Keratinocyte (primary cell): ENCODE measurements around the gene LMTK2. TPM values are rescaled to one million over a fixed set of nuclear protein-coding genes. Genes with fewer than 3 reads are reported as not detected.

Experiments
- DNase-seq: peaks from one replicate; pipeline ENCODE4 v3.0.0-alpha.2; 2011; ENCODE audit warnings: low read depth, missing footprints, low spot score
- FAIRE-seq: peaks from 2 replicates; lab custom pipeline; 2011; peaks lifted over from hg19 to GRCh38; lab: Jason Lieb, UNC
- H2AFZ ChIP-seq: 2 replicates; pipeline ENCODE4 v1.6.0; 2012; ENCODE audit warnings: low read length, control low read depth, inconsistent platforms; ENCODE audit not compliant: control insufficient read depth
- H3K27ac ChIP-seq: 2 replicates; pipeline ENCODE4 v1.5.1; 2011; ENCODE audit warnings: low read length; ENCODE audit not compliant: control insufficient read depth, insufficient read depth
- H3K27me3 ChIP-seq: 3 replicates; pipeline ENCODE4 v1.6.0; 2011; ENCODE audit warnings: low read length; ENCODE audit not compliant: control insufficient read depth, insufficient read depth; ENCODE audit errors: extremely low read depth
- H3K36me3 ChIP-seq, 2 experiments: 2 replicates in 1 of 2; 3 replicates in 1 of 2; pipeline ENCODE4 v1.5.1; 2011; ENCODE audit warnings: low read length in 2 of 2, mild to moderate bottlenecking in 1 of 2; ENCODE audit not compliant: control insufficient read depth in 2 of 2, insufficient read depth in 2 of 2; ENCODE audit errors: extremely low read depth in 1 of 2
- H3K4me1 ChIP-seq: 3 replicates; pipeline ENCODE4 v1.5.1; 2011; ENCODE audit warnings: low read length; ENCODE audit not compliant: control insufficient read depth, insufficient read depth; ENCODE audit errors: extremely low read depth
- H3K4me2 ChIP-seq: 3 replicates; pipeline ENCODE4 v1.6.0; 2011; ENCODE audit warnings: low read depth, low read length; ENCODE audit not compliant: control insufficient read depth, insufficient read depth; ENCODE audit errors: extremely low read depth
- H3K4me3 ChIP-seq, 3 experiments: fragments of 200-600 bp in 1 of 3; sonication (generic) in 1 of 3; 2 replicates in 2 of 3; 3 replicates in 1 of 3; pipeline ENCODE4 v1.5.1; 2011 to 2016; ENCODE audit warnings: low read length in 3 of 3, mild to moderate bottlenecking in 3 of 3, control low read depth in 2 of 3, inconsistent platforms in 1 of 3, low read depth in 1 of 3, mixed read lengths in 1 of 3, mixed run types in 1 of 3, moderate library complexity in 1 of 3; ENCODE audit not compliant: control insufficient read depth in 2 of 3, insufficient read depth in 2 of 3; ENCODE audit errors: extremely low read depth in 1 of 3
- H3K79me2 ChIP-seq: 2 replicates; pipeline ENCODE4 v1.6.0; 2012; ENCODE audit warnings: low read length; ENCODE audit not compliant: control insufficient read depth, insufficient read depth
- H3K9ac ChIP-seq: 3 replicates; pipeline ENCODE4 v1.6.0; 2011; ENCODE audit warnings: low read length; ENCODE audit not compliant: control insufficient read depth, insufficient read depth; ENCODE audit errors: extremely low read depth
- H3K9me1 ChIP-seq: 3 replicates; pipeline ENCODE4 v1.6.0; 2011; ENCODE audit warnings: low read length; ENCODE audit not compliant: control insufficient read depth, insufficient read depth; ENCODE audit errors: extremely low read depth
- H3K9me3 ChIP-seq: 2 replicates; pipeline ENCODE4 v1.5.1; 2012; ENCODE audit warnings: low read depth, low read length; ENCODE audit not compliant: control insufficient read depth
- H4K20me1 ChIP-seq: 3 replicates; pipeline ENCODE4 v1.6.0; 2011; ENCODE audit warnings: low read length; ENCODE audit not compliant: control insufficient read depth, insufficient read depth; ENCODE audit errors: extremely low read depth
- CTCF ChIP-seq, 3 experiments: IDR thresholded peaks in 1 of 3; conservative IDR thresholded peaks in 1 of 3; optimal IDR thresholded peaks in 1 of 3; 2 replicates in 2 of 3; 3 replicates in 1 of 3; pipeline versions ENCODE3 to v1.5.1; 2011; ENCODE audit warnings: low read length in 3 of 3, mild to moderate bottlenecking in 3 of 3, moderate library complexity in 2 of 3, control low read depth in 1 of 3, inconsistent platforms in 1 of 3; ENCODE audit not compliant: insufficient read depth in 2 of 3; ENCODE audit errors: extremely low read depth in 1 of 3
- EZH2 ChIP-seq: IDR thresholded peaks from one replicate; pipeline ENCODE4 v1.6.1; 2012; ENCODE audit warnings: inconsistent platforms, mild to moderate bottlenecking, low read length, moderate library complexity
- dilution Hi-C: fragments of 300-500 bp; cut with MboI; formaldehyde crosslinking; loops from one replicate; pipeline ENCODE4 v1.7.0; 2020; ENCODE audit warnings: low sequenced_read_pairs; ENCODE audit not compliant: extremely low pct_ligation_motif_present
- polyA plus RNA-seq, 5 experiments: library from polyadenylated mRNA; depleted of rRNA in 3 of 5; stranded (reverse) in 3 of 5; stranded (forward) in 1 of 5; unstranded in 1 of 5; fragments of >200 nt; gene quantifications; 1 replicate in 1 of 5; 2 replicates in 3 of 5; 3 replicates in 1 of 5; pipeline versions ENCODE4 v1.2.1 to v1.2.3, GENCODE V29; 2011 to 2012; ENCODE audit warnings: missing spikeins in 2 of 5, low read depth in 1 of 5, low replicate concordance in 1 of 5

LMTK2 gene
- polyA plus RNA-seq, 1 donor (not counting 4 experiments of a cell fraction or from before 2014, with no cell fraction given) = 6.6 TPM

GRCh38 chr7:98191668-98192431 lies 85.2 kb downstream of the LMTK2 start:
- Histone ChIP-seq H3K36me3 (peaks cover 0 to 27% of the 10 kb centered on the region in 2 experiments), H3K4me1 (peaks cover 3% of the 10 kb centered on the region), H3K79me2 (no peaks in the 10 kb centered on the region), H3K9me1 (no peaks in the 10 kb centered on the region), H3K4me2 (no peak overlapping the region), H3K9me3 (no peaks in the 10 kb centered on the region), H4K20me1 (no peaks in the 10 kb centered on the region), H3K4me3 (no peak overlapping the region), H3K9ac (no peak overlapping the region), H3K27me3 (no peaks in the 10 kb centered on the region), H2AFZ (no peak overlapping the region), H3K27ac (no peak overlapping the region)
- TF ChIP-seq CTCF (optimal IDR thresholded peaks at IDR 0.05 in 1 of 3, IDR thresholded peaks at IDR 0.05 in 1 of 3, conservative IDR thresholded peaks at IDR 0.05 in 1 of 3; ENCODE audit: extremely low read depth in 1 of 3, insufficient read depth in 2 of 3, low read length in 3 of 3) = no peak
- TF ChIP-seq EZH2 = no peak
- dilution Hi-C loops = no loop called here
- FAIRE-seq (no peak), DNase-seq (no peak)

GRCh38 chr7:98192781-98193457 lies 86.3 kb downstream of the LMTK2 start:
- no peak overlapping the region for H3K4me2 ChIP-seq
- H3K9me1 ChIP-seq = no peaks in the 10 kb centered on the region
- DNase-seq (no peak), FAIRE-seq (no peak)
- no peaks in the 10 kb centered on the region for H3K4me1 ChIP-seq
- no peaks in the 10 kb centered on the region for H3K9me3 ChIP-seq
- no peaks in the 10 kb centered on the region for H3K27me3 ChIP-seq
- H2AFZ ChIP-seq = no peak overlapping the region
- H3K36me3 ChIP-seq = peaks cover 0 to 27% of the 10 kb centered on the region in 2 experiments
- TF ChIP-seq CTCF (optimal IDR thresholded peaks at IDR 0.05 in 1 of 3, IDR thresholded peaks at IDR 0.05 in 1 of 3, conservative IDR thresholded peaks at IDR 0.05 in 1 of 3; ENCODE audit: extremely low read depth in 1 of 3, insufficient read depth in 2 of 3, low read length in 3 of 3) = no peak
- no peak for TF ChIP-seq EZH2
- no peak overlapping the region for H3K27ac ChIP-seq
- H3K79me2 ChIP-seq = no peaks in the 10 kb centered on the region
- dilution Hi-C loops = no loop called here
- H3K4me3 ChIP-seq = no peak overlapping the region
- H4K20me1 ChIP-seq = peaks cover 2% of the 10 kb centered on the region
- H3K9ac ChIP-seq = no peak overlapping the region
